Pancreas (tissue), 10 donors: ENCODE measurements around the gene FGF19. TPM values are rescaled to one million over a fixed set of nuclear protein-coding genes. Genes with fewer than 3 reads are reported as not detected.

ENCODE experiments used
- ATAC-seq, 4 donors: fragments of 200-7000 bp; cut with Tn5 transposase; one replicate each; pipeline versions ENCODE4 v1.8.0 to v1.9.1; 2020; ENCODE audit warnings: mild to moderate bottlenecking in 4 of 4, moderate library complexity in 4 of 4
- DNase-seq, 6 donors: peaks; one replicate each; pipeline ENCODE4 v3.0.0-alpha.2; 2020
- FAIRE-seq: peaks from 2 replicates; lab custom pipeline; 2012; peaks lifted over from hg19 to GRCh38; lab: Jason Lieb, UNC
- H3K27ac ChIP-seq, 4 donors: fragments of 200-600 bp; sonication (generic); 1 replicate in 3 of 4; 2 replicates in 1 of 4; pipeline versions ENCODE4 v1.5.0 to v1.8.0; 2020
- H3K27me3 ChIP-seq, 4 donors: fragments of 200-600 bp; one replicate each; pipeline ENCODE4 v1.8.0; 2021
- H3K36me3 ChIP-seq, 3 donors: fragments of 200-600 bp; sonication (generic) in 1 of 3; one replicate each; pipeline versions ENCODE4 v1.5.0 to v1.8.0; 2020 to 2021
- H3K4me1 ChIP-seq, 3 donors: fragments of 200-600 bp; one replicate each; pipeline ENCODE4 v1.8.0; 2021
- H3K4me3 ChIP-seq, 4 donors: fragments of 200-600 bp; sonication (generic) in 2 of 4; one replicate each; pipeline versions ENCODE4 v1.5.0 to v1.8.0; 2020 to 2021
- H3K9me3 ChIP-seq, 4 donors: fragments of 200-600 bp; one replicate each; pipeline ENCODE4 v1.8.0; 2021
- WGBS, 2 donors: extraction: QIAGEN DNeasy Blood & Tissue Kit; methylation state at CpG; one replicate each; pipeline ENCODE4 v1.1.7; 2013; 5-methylcytosine and 5-hydroxymethylcytosine counted together
- intact Hi-C, 3 donors: fragments of 100-400 bp; cut with DNase I; formaldehyde crosslinking; loops; one replicate each; pipeline versions ENCODE4 v1.11.1 to v1.14.2; 2022
- polyA plus RNA-seq, 2 donors: library from polyadenylated mRNA; stranded (reverse); fragments of 200-250 nt; gene quantifications; one replicate each; pipeline ENCODE4 v1.2.3, GENCODE V29; 2013
- total RNA-seq, 6 donors: library from RNA; stranded (reverse); fragmentation: NEBNext Ultra II Directional in 4 of 6; extraction: Animal tissue kit (Norgen Biotek cat#: 25700) in 4 of 6; gene quantifications; one replicate each; pipeline versions ENCODE4 v1.2.1 to v1.2.4, GENCODE V29; 2021 to 2023
- TF ChIP-seq, protein P1 (sequence below), 4 donors: fragments of 200-600 bp; sonication (generic) in 3 of 4; IDR thresholded peaks; one replicate each; pipeline versions ENCODE4 v1.5.0 to v1.8.0; 2021; ENCODE audit warnings: antibody characterized with exemption in 4 of 4
- donor health status: healthy with polysubstance abuse.
- donor health status: DM: no; HTN: no; CAD: no; lungs with moderate emphysema.
- donor health status: DM: no; HTN: no; CAD: no.
- donor health status: control.
- donor health status: control.
- donor health status: Bipolar disorder and iron deficiency.
- donor health status: DM: yes; HTN: yes; CAD: no.
- donor health status: DM: no; HTN: no; CAD: no.
- donor health status: DM: no; HTN: no; CAD: no.
- donor health status: DM: yes; HTN: yes; CAD: no.

The FGF19 gene
- total and polyA plus RNA-seq, 8 donors, result 0.06 to 0.28 (median 0.07) TPM; not detected in 3

DNA sequence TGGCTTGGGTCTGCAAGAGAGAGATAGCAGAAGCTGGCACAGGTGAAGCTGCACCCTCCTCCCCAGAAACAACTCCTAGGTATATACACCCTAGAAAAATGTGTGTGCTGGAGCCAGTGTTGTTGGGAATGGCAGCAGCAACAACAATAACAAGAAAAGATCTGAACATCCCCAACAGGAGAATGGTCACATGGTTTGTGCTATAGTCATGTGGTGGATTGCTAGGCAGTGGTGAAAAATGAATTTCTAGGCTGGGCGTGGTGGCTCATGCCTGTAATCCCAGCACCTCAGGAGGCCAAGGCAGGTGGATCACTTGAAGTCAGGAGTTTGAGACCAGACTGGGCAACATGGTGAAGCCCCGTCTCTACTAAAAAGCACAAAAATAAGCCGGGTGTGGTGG, 31.0 kb upstream of the FGF19 start:
- intact Hi-C loops, result no loop called here
- Histone ChIP-seq H3K36me3 (no peaks in the 10 kb centered on the region), H3K9me3 (no peaks in the 10 kb centered on the region), H3K27ac (no peak overlapping the region), H3K4me1 (no peaks in the 10 kb centered on the region), H3K4me3 (no peak overlapping the region), H3K27me3 (no peaks in the 10 kb centered on the region)
- ATAC-seq, result no peak
- FAIRE-seq, result no peak
- DNase-seq, result no peak
- 82 to 83% methylated on average over 3 of the region's 3 CpGs for WGBS, 2 donors
- TF ChIP-seq, protein P1, sequence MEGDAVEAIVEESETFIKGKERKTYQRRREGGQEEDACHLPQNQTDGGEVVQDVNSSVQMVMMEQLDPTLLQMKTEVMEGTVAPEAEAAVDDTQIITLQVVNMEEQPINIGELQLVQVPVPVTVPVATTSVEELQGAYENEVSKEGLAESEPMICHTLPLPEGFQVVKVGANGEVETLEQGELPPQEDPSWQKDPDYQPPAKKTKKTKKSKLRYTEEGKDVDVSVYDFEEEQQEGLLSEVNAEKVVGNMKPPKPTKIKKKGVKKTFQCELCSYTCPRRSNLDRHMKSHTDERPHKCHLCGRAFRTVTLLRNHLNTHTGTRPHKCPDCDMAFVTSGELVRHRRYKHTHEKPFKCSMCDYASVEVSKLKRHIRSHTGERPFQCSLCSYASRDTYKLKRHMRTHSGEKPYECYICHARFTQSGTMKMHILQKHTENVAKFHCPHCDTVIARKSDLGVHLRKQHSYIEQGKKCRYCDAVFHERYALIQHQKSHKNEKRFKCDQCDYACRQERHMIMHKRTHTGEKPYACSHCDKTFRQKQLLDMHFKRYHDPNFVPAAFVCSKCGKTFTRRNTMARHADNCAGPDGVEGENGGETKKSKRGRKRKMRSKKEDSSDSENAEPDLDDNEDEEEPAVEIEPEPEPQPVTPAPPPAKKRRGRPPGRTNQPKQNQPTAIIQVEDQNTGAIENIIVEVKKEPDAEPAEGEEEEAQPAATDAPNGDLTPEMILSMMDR (IDR thresholded peaks at IDR 0.05), result no peak

- ATAC-seq, result no peak
- intact Hi-C loops, result no loop called here
- H3K36me3 ChIP-seq, result no peaks in the 10 kb centered on the region
- TF ChIP-seq, protein P1 (IDR thresholded peaks at IDR 0.05), result no peak
- FAIRE-seq, result no peak
- no peaks in the 10 kb centered on the region for H3K4me1 ChIP-seq
- H3K9me3 ChIP-seq, result no peaks in the 10 kb centered on the region
- no peaks in the 10 kb centered on the region for H3K27me3 ChIP-seq
- no peak for DNase-seq
- H3K4me3 ChIP-seq, result no peak overlapping the region
- H3K27ac ChIP-seq, result no peak overlapping the region
- 74 to 94% methylated on average over 2 of the region's 2 CpGs for WGBS, 2 donors
Measured at GRCh38 chr11:69734367-69734766, 30.5 kb upstream of the FGF19 start.

GRCh38 chr11:69732910-69733309, 29.1 kb upstream of the FGF19 start:
- no peak for FAIRE-seq
- ATAC-seq, result no peak
- intact Hi-C loops, result no loop called here

GRCh38 chr11:69731110-69731509, 27.3 kb upstream of the FGF19 start:
- TF ChIP-seq, protein P1 (IDR thresholded peaks at IDR 0.05), result no peak
- no peak overlapping the region for H3K27ac ChIP-seq
- no peak overlapping the region for H3K4me3 ChIP-seq
- ATAC-seq (no peak), FAIRE-seq (no peak), DNase-seq (no peak)
- 60 to 65% methylated on average over 11 of the region's 11 CpGs for WGBS, 2 donors
- H3K27me3 ChIP-seq, result no peaks in the 10 kb centered on the region
- no peaks in the 10 kb centered on the region for H3K36me3 ChIP-seq
- no peaks in the 10 kb centered on the region for H3K4me1 ChIP-seq
- intact Hi-C loops, result no loop called here
- H3K9me3 ChIP-seq, result no peaks in the 10 kb centered on the region

More at GRCh38 chr11:69732910-69733309, 29.1 kb upstream of the FGF19 start:
- H3K36me3 ChIP-seq, result no peaks in the 10 kb centered on the region
- 64 to 71% methylated on average over 7 of the region's 7 CpGs for WGBS, 2 donors
- no peaks in the 10 kb centered on the region for H3K4me1 ChIP-seq
- no peak overlapping the region for H3K27ac ChIP-seq
- H3K4me3 ChIP-seq, result no peak overlapping the region
- no peaks in the 10 kb centered on the region for H3K27me3 ChIP-seq
- TF ChIP-seq, protein P1 (IDR thresholded peaks at IDR 0.05), result no peak
- no peak for DNase-seq
- no peaks in the 10 kb centered on the region for H3K9me3 ChIP-seq

DNA sequence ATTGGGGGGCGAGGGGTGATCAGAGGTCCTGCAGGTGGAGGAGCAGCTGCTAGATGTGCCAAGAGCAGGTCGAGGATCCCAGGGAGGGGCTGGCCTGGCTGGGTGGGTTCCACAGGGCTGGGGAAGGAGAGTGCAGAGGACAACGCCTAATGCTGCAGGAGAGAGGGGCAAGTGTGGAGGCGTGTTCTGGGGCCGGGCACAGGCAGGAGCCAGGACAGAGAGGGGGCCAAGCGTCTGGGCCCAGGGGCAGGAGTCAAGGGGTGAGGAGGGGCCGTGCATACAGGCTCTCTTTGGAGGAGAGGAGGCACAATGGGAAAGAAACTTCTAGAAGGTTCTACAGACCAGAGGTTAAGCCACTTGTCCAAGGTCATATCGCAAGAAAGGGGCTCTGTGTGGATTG, 26.7 kb upstream of the FGF19 start:
- Histone ChIP-seq H3K27me3 (no peaks in the 10 kb centered on the region), H3K36me3 (no peaks in the 10 kb centered on the region), H3K4me3 (no peak overlapping the region), H3K9me3 (no peaks in the 10 kb centered on the region), H3K4me1 (no peaks in the 10 kb centered on the region), H3K27ac (no peak overlapping the region)
- FAIRE-seq (no peak), DNase-seq (no peak), ATAC-seq (no peak)
- TF ChIP-seq, protein P1 (IDR thresholded peaks at IDR 0.05), result no peak
- 60 to 73% methylated on average over 8 of the region's 8 CpGs for WGBS, 2 donors
- intact Hi-C loops, result no loop called here
